ENCODE measurements around the gene C16orf90.
A peak's percentile ranks its signal among the peaks of the same experiment; 100 is the strongest.

Gene C16orf90

DNA sequence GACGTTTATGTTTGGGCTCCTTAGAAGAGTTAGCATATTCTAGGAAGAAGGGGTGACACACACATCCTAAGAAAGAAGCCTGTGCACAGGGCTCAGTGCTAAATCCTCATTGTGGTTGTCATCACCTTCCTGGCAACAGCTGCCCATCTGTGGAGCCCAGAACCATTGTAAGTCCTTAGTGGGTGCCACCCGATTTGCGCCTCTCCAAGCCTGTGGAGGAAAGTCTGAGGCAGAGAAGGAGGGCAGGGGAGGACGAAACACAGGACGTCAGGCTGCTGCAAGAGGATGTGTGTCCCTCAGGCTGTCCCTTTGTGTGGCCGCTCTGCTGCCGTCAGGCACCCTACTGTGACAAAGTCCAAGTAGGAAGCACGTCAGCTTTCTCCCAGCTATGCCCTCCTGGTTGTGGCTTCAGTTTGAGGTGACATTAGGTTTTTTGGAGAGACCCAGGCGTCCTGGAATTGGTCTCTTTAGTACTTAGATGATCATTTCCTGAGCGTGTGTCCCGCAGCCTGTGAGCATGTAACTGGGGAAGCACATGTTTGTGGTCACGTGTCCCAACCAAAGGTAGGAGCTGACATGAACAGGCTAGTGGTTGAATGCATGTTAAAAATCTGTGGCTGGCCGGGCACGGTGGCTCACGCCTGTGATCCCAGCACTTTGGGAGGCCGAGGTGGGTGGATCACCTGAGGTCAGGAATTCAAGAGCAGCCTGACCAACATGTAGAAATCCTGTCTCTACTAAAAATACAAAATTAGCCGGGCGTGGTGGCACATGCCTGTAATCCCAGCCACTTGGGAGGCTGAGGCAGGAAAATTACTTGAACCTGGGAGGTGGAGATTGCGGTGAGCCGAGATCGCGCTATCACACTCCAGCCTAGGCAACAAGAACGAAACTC, 16.2 kb upstream of the C16orf90 start:
- Histone ChIP-seq H3K4me3 (replicated peaks; ENCODE audit: low read depth, low read length) (no peak overlapping the region), H3K27me3 (replicated peaks; ENCODE audit: control insufficient read depth, insufficient read depth, low read length) (no peaks in the 10 kb centered on the region), H3K36me3 (ENCODE audit: control insufficient read depth, insufficient read depth, low read length) (peaks cover 5% of the 10 kb centered on the region)
- DNase-seq (ENCODE audit: extremely low read depth, insufficient read length), result no peak
- no peak for TF ChIP-seq CTCF (IDR thresholded peaks at IDR 0.05; ENCODE audit: insufficient read depth, low read length, poor library complexity, severe bottlenecking)

DNA sequence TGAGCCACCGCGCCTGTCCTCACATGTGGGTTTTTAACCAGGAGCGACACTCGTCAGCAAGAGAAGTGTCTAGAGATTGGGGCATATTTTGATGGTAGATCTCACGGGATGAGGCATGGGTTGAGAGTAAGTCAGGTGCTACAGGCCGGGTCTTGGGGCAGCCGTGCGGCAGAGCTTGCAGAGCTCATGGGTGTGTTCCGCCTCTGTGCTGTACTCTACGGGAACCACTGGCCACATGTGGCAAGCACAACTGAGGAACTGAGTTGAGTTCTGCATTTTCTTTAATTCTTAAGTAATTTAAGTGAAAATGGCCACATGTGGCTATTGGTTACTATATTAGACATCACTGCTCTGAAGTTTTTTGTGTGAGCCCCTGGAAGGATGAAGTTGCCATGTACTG, 15.1 kb upstream of the C16orf90 start:
- Histone ChIP-seq H3K4me3 (replicated peaks; ENCODE audit: low read depth, low read length) (no peak overlapping the region), H3K27me3 (replicated peaks; ENCODE audit: control insufficient read depth, insufficient read depth, low read length) (no peaks in the 10 kb centered on the region), H3K36me3 (ENCODE audit: control insufficient read depth, insufficient read depth, low read length) (peaks cover 5% of the 10 kb centered on the region)
- TF ChIP-seq CTCF (IDR thresholded peaks at IDR 0.05; ENCODE audit: insufficient read depth, low read length, poor library complexity, severe bottlenecking), result no peak
- DNase-seq (ENCODE audit: extremely low read depth, insufficient read length), result no peak

- peaks cover 5% of the 10 kb centered on the region for H3K36me3 ChIP-seq (ENCODE audit: control insufficient read depth, insufficient read depth, low read length)
- DNase-seq (ENCODE audit: extremely low read depth, insufficient read length), result peak; percentile 55
Observed at GRCh38 chr16:3509470-3509928, 14.2 kb upstream of the C16orf90 start.

GRCh38 chr16:3508736-3509135, 13.4 kb upstream of the C16orf90 start:
- Histone ChIP-seq H3K4me3 (replicated peaks; ENCODE audit: low read depth, low read length) (no peak overlapping the region), H3K36me3 (ENCODE audit: control insufficient read depth, insufficient read depth, low read length) (peaks cover 5% of the 10 kb centered on the region), H3K27me3 (replicated peaks; ENCODE audit: control insufficient read depth, insufficient read depth, low read length) (no peaks in the 10 kb centered on the region)
- TF ChIP-seq CTCF (IDR thresholded peaks at IDR 0.05; ENCODE audit: insufficient read depth, low read length, poor library complexity, severe bottlenecking), result no peak
- no peak for DNase-seq (ENCODE audit: extremely low read depth, insufficient read length)

More at GRCh38 chr16:3509470-3509928, 14.2 kb upstream of the C16orf90 start:
- H3K27me3 ChIP-seq (replicated peaks; ENCODE audit: control insufficient read depth, insufficient read depth, low read length), result no peaks in the 10 kb centered on the region
- TF ChIP-seq CTCF (IDR thresholded peaks at IDR 0.05; ENCODE audit: insufficient read depth, low read length, poor library complexity, severe bottlenecking), result no peak
- no peak overlapping the region for H3K4me3 ChIP-seq (replicated peaks; ENCODE audit: low read depth, low read length)

- Histone ChIP-seq H3K4me3 (replicated peaks; ENCODE audit: low read depth, low read length) (no peak overlapping the region), H3K36me3 (ENCODE audit: control insufficient read depth, insufficient read depth, low read length) (peaks cover 3% of the 10 kb centered on the region), H3K27me3 (replicated peaks; ENCODE audit: control insufficient read depth, insufficient read depth, low read length) (no peaks in the 10 kb centered on the region)
- no peak for TF ChIP-seq CTCF (IDR thresholded peaks at IDR 0.05; ENCODE audit: insufficient read depth, low read length, poor library complexity, severe bottlenecking)
- DNase-seq (ENCODE audit: extremely low read depth, insufficient read length), result no peak
Observed at GRCh38 chr16:3503523-3503922, 8.2 kb upstream of the C16orf90 start.
